SKM-1 treated with dmso at 0.1 percent for 144 hours (cell line): ENCODE results near the gene ASTN1.

Experiments
- DNase-seq: peaks from one replicate; lab custom pipeline; 2025; ENCODE audit not compliant: unreplicated experiment; lab: John Stamatoyannopoulos, UW

Gene ASTN1

DNA sequence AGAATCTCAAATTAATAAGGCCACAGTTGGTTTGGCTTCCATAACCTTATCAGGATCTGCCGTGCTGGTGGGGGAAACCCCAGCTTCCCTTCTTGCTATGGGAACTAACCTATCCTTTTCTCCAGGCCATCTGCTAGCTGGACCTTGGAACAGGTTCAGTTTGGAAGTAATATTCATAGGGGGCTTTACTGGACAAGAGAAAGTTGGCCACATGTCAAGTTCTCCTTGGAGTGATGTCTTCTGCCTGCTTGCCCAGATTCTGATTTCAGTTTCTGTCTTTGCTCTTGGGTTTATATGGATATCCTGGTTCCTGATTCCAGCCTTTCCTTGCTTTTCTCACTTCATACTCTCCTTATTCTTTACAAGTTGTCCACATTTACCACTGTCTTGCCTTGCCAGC, 279.6 kb downstream of the ASTN1 start:
- no peak for DNase-seq

DNA sequence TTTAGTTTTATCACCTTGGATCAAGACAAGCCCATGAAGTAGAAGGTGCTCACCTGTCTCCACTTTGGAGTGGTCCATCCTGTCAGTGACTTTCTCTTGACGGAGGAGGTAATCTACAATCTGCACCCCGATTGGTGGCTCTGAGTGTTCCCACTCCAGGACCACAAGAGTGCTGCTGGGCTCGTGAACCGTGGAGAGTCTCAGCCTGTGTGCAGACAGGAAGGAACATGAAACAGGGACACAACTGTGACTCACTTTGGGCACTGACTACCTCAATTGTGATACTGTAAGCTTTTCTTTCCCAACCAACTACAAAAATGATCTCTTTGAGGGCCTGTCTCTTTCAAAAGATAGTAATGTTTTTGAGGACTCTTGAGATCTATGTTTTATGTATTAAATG, 280.2 kb downstream of the ASTN1 start:
- DNase-seq = no peak

DNA sequence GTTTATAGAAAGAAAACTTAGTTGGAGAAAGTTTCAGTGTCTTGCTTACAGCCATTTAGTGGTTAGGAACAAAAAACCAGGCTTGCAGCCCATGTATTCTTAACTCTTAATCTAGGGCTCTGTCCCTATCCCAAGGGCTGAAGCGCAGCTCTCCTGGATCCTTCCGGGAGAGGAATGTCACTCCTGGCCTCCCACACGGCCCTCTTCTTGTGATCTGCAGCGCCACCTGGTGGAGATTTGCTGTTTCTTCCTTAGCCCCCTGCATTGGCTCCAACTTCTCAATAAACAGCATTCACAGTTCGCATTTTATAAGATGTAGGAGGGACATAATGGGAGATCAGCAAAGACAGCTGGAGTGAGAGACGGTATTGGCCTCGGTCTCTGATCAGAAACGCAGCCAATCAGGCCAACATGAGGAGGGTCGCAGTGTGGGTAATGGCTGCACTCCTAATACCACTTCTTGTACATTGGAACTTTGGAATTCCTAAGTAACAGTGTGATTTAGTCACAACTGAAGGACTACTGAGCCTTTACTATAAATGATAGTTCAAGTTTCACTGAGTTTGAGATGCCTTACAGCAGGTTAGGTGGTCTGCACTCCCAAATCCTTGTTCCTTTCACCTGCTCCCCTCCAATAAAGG, 283.4 kb downstream of the ASTN1 start:
- DNase-seq = peak; percentile 54

DNA sequence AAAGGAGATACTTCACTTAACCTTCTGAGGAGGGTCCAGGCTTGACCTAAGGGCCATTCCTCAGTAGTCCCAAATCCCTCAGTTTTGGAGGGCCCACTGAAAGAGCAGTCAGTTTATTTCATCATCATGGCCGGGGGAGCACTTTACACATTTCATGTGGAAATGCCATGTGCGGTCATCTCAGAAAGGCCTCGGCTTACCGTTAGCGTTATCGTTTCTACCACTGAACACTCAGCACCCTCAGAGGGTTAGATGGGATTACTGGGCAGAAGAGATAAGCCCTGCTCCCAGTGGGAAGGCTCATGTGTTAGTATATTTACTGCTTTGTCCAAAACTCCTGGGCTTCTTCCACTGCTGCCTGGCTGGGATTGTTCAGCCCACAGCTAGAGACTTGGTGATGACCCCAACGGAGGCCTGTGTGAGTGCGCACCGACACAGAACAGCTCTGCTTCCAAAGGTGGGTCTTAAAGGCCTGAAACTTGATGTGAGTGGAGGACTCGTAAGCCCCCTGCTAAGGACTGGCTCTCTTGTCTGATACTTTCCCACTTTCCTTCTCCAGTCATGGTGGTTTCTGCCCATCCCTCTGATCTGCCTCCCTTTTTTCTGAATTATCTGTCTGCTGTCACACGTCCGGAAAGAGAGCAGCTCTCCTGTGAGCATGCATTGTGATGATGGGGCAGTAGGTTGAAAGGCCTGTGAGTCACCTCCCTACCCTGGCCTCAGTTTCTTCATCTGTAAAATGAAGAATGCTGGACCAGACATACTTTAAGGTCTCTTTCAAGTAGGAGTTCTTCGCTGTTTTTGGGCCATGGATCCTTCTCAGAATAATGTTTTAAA, 284.5 kb downstream of the ASTN1 start:
- no peak for DNase-seq

DNA sequence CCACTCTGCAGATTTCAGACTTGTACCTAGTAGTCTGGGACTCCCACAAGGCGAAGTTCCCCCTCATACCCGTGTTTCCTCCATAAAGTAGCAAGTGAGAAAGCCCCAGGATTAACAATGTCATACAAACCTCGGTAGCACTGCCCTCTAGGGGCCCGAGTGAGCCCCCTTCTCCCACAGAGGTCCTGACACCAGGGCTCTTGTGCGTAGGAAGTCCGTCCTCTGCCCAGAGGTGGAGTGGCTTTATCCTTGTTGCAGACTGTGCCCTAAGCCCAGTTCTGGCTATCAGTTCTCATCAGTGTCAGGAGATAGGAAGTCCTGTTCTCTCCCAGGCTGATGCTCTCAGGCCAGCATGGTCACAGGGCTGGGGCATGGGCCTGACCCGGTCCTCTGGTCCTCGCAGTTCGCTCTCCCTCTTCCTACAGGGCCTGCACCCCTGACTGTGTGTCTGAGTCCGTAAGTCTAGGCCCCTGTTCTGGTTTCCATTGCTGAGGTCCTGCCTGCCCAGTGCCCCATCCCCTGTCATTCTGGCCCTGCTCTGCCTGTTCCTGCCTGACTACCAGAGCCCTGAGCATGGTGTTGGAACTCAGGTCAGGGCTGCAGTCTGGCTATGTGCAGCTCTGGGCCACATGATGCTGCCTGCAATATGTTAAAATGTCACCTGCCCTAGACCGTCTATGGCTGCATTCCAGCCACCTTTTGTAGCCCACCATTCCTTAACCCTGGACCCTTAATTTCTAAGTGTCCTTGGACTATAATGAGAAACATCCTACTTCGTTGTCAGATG, 285.6 kb downstream of the ASTN1 start:
- DNase-seq = peak; percentile 27

DNA sequence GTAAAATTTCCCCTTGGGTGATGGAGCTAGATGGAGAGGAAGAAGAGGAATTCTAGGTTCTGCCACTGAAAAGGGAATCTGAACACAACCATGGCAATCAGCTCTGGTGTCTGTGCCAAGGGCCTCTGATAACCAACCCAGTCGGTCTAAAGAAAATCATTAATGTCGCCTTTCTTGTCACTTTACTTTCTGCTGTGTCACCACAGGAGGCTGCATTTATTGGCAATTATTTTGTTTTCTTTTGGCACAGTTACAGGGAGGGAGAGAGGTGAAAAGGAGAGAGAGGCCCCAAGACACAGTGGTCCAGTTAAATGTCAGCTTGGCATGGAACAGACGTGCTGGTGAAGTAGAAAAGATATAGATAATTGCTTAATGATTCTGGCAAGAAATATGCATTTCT, 287.0 kb downstream of the ASTN1 start:
- no peak for DNase-seq

DNA sequence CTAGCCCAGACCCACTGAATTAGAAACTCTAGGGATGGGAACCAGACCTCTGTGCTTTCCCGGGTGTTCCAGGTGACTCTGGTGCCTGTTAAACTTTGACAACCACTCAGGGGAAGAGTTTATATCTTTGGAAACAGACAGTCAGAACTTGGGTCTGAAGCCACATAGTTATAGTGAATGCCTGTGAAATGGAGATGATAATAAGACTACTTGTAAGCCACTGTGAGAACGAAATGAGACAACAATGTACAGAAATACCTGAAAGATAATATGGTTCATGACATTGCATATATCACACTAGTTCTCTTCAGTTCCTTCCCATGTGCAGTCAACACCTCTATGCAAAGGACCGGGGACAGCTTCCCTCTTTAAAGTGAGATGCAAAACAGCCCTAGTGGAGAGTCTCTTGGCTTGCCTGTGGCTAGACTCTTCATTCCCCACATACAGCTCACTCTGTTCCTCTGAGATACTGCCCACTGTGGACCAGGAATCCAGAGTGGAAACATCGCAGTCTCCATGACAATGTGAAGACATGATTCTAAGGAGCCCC, 287.5 kb downstream of the ASTN1 start:
- DNase-seq = no peak

DNA sequence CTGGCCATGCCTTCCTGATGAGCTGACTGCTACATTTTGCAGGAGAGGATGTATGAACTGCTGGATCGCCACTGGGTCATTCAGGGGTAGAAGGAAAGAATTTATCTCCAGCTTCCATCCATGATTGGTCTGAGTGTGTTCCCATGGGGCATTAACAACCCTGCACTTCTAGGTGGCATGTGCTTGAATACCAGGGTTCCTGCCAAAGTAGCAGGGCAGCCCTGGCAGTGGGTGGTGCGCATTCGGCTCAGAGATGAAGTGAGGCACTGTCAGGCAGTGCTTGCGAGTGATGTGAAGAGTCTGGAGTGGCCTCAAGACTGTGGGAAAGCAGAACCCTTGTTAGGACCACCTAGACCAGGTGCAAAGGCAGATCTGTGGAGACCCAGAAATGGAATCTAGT, 294.9 kb downstream of the ASTN1 start:
- DNase-seq = no peak

DNA sequence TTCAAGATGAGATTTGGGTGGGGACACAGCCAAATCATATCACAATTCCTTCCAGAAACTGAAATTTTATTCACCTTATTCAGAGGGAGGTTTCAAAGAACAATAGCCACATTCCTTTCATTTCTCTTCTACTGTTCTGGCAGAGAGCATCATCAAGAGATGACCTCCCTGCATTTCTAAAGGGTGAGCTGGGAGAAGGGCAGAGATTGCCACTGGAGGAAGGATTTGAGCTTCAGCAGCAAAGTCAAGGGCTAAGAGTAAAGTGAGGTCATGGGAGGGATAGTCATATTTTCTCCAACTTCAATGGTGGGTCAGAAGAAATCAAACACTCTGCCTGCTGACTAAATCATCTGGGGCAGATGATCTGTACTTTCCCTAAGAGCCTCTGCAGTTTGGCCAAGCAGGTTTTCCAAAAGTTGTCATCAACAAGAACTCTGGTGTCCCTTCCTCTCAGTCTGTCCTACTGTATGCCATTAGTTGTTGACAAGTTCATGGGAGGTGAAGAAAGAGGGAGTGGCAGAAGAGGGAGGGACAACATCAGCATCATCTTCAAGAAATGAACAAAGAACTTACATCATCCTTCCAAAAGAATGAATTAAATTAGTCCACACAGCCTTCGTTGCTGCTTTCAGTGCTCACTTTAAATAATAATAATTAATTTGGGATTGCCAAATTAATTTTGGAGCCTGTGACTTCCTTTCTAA, 298.3 kb downstream of the ASTN1 start:
- DNase-seq = no peak

DNA sequence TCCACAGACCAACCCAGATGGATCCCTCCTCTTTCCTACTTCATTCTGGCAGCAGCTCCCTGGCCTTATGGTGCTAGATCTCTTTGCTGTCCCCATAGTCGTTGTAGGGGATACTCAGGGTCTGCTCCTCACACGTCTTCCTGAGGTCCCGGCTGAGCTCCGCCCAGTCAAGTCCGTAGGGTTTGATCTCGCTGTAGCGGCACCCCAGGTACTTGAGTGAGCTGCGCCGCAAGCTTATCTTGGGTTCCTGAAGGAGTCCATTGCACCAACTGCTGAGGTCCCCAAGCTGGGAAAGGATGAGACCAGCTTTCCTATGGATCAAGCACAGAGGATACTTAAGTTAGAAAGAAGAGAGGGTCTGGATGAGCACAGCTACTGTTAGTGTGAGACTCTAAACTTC, 300.3 kb downstream of the ASTN1 start:
- no peak for DNase-seq

DNA sequence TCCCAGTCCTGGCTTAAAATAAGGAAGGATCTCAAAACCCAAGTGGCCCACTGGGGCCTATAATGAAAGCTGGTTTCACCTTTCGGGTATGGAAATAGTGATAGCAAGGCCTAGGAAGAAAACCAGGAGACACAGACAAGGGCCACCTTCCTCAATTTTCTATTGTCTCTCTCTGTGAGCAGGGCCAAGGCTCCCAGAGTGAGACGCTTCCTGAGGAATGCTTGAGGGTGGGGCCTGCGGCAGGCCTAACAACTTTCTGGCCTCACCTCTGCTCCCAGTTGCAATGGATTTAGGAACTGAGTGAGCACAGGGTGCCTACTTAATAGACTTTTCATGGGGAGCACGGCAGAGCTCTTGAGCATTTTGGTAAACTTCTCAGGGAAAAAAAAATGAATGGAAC, 300.9 kb downstream of the ASTN1 start:
- DNase-seq = no peak

DNA sequence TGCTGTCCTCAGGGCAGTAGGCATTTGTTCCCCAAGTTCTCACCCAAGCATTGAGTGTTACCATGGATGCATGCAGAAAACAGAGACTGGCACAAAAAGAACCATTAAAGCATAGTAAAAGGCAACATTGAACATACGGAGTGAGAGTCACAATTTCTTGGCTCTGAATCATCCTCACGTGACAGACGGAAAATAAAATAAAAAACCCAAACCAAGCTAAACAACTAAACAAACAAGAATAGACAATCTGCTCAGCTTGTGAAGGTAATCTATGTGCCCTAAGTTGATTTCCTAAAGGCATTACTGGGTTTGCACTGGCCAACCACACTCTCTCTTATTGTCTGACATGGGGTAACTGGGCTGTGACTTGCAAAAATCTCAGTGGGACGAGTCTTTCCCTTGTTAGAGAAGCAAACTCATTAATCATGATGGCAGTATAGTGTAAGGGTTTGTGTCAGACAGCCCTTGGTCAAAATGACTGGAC, 306.0 kb downstream of the ASTN1 start:
- no peak for DNase-seq

DNA sequence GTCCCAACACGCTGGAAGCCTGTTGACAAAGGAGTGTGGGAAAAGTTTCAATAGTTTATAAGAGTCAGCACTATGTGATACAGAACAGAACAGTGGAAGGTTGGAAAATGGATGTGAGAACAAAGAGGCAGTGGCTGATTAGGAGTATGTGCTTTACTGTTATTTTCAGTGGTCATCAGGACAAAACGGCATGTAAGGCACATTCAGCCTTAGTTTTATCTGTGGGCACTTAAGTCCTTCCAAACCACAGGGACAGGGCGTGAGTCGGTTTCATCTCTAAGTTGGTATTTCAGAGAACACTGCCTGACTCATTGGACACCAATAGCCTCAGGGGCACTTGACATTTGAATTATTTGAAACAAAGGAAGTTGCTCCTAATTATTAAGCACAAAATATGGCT, 306.9 kb downstream of the ASTN1 start:
- DNase-seq = no peak

DNA sequence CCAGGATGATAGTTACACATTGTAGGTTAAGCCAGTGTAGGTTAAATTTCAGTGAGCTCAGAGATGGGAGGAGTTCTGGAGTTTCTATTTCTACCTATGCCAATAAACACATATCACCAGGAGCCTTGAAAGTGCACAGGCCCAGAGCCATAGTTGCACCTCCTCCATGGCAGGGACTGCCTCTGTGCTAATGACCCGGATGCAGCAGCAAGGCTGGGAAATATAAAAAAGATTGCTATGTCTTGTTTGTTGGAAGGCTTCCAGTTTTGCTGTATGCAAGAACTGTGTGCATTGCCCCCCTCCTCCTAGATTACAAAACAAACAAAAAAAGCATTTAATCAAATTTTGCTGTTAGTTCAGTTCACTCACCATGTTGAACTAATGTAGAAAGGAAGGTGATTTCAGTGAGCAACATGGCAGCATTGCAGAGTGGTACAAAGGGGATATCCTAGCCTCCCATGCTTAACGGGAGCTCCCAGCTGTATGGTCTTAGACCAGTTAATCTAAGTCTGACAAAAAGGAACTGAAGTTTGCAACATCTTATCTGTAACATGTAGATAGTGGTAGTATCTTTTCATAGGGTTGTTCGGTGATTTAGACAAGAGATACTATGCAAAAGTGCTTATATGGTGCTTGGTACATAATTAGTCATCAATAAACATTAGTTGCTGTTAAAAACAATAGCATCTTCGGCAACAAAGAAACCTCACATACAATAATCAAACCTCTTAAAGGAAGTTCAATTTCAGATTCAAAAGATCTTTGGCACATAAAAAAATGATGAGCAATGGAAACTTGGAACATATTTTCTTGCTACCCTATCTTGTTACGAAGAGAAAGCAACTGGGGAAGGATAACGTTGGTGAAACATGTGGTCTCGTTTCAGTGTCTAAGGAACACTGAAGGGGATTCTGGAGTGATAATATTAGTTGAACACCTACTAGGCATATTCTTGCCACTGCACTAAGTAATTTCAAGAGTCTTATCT, 309.5 kb downstream of the ASTN1 start:
- DNase-seq = no peak

DNA sequence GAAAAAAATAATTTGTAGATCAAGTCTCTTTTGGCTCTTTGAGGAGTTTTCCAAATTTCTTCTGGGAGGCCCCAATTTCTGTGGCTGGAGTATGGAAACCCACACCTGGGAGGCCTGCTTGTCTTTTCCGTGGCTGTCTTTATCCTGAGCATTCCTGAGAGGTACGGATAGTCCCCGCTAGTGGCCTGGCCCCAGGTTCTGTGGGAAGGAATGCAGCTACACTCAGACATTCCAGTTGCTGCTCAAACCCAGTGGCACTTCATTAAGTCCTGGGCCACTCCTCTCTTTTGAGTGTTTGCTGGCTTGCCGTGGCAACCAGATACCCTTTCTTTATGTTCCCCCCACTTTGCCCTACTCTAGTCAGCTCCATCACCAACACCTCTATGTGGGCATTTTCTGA, 310.4 kb downstream of the ASTN1 start:
- no peak for DNase-seq

DNA sequence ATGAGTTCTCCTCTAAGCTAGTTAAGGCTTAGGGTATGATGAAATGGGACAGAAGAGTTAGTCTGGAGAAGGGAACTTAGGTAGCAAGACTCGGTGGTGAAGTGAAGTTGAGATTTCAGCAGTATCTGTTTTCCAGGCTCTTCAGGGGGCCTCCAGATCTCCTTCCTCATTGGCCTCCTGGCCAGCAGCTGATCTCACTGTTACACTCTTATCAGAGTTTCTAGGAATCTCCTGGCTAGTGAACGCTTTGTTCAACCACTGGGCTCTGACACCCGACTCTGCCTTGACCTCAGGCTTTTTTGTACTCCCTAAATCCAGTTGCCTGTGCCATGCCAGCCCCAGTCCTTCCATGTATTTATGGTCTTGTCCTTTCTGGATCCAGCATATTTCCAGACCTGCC, 311.0 kb downstream of the ASTN1 start:
- DNase-seq = no peak

DNA sequence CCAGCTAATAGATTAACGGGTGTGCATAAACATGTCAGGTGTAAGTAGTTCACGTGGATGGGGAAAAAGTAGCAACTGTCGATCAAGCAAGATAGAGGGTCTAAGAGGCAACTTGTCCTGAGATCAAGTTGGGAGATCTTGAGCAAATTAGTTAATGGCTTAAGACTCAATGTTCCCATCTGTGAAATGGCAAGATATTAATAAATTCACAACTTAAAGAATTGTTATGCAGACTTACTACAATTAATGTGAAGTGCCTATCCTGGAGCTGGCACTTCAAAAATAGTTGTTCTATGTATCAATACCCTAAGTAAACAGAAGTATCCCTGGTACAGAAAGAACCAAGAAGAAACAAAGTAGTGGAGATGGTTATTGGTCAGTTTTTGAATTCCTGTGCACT, 312.4 kb downstream of the ASTN1 start:
- no peak for DNase-seq

DNA sequence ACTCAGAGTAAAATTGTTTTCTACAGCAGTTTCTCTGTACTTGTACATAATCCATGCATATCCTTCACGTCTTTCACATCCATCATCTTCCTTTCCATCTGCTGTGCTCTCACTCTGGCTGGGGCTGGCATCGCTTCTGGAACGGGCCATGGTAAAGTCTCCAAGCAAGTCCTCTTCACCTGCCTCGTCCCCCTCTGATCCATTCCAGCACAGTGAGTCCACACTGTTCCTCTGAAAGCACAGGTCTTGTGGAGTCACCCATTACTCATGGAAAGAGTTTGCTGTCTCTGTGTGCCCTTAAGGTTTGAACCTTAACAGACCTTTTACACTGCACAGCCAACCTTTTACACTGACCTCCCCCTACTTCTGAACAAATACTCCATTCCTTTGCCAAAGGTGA, 313.6 kb downstream of the ASTN1 start:
- no peak for DNase-seq

DNA sequence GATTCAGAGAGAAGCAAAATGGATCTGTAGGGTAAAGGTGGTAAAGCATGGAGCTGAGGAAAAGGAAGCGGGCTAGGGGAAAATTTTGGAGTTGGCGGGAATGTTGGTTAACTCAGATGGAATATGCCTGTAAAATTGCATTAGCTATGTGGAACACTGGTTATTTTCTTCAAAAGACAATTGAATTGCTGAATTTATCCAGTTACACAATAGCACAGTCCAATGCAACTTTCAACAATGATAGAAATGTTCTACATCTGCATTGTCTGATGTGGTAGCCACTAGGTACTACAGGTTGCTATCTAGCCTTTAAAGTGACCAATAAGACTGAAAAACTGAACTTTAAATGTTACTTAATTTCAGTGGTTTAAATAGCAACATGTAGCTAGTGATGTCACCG, 315.2 kb downstream of the ASTN1 start:
- DNase-seq = no peak

DNA sequence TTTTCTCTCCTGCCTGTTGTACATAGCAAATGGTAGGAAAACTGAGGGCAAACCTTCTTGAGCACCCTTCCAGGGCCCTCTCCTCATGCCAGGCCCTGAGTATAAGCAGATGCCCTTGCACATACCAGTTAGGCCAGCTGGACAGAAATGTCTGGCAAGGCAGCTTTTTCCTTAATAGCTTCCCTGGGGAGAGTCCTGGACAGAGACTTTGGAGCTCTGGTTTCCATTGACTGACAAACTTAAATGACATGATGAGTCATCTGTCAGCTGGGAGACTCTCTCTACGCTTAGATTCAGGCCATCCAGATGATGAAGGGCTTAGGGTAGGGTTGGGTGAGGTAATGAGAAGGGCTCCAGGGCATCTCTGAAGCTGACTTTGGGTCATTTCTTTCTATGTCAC, 317.5 kb downstream of the ASTN1 start:
- DNase-seq = no peak
